Inferior parietal cortex (tissue), 1 donor: ENCODE measurements around the gene KCNN3.

ENCODE experiments used
- DNase-seq: peaks from one replicate; pipeline ENCODE4 v3.0.0-alpha.2; 2016; ENCODE audit errors: extremely low spot score

Gene KCNN3

DNA sequence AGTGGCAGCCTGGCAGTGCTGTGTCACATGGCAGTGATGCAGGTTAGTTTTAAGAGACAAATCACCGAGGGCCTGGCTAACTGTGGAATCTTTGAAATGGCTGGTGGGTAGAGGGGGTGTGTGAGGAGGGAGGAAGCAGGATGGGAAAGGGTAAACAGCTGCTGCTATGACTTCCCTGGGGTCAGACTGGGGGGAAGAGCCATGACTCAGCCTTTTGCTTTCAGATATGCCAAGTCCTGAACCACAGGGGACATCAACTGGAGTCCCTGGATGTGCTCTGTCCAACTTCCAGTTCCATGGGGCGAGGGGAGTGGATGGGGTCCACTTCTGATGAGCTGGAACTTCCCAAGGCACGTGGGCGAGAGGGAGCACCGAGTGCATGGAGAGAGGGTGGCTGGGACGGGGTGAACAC, 141.0 kb downstream of the KCNN3 start:
- DNase-seq, result no peak

DNA sequence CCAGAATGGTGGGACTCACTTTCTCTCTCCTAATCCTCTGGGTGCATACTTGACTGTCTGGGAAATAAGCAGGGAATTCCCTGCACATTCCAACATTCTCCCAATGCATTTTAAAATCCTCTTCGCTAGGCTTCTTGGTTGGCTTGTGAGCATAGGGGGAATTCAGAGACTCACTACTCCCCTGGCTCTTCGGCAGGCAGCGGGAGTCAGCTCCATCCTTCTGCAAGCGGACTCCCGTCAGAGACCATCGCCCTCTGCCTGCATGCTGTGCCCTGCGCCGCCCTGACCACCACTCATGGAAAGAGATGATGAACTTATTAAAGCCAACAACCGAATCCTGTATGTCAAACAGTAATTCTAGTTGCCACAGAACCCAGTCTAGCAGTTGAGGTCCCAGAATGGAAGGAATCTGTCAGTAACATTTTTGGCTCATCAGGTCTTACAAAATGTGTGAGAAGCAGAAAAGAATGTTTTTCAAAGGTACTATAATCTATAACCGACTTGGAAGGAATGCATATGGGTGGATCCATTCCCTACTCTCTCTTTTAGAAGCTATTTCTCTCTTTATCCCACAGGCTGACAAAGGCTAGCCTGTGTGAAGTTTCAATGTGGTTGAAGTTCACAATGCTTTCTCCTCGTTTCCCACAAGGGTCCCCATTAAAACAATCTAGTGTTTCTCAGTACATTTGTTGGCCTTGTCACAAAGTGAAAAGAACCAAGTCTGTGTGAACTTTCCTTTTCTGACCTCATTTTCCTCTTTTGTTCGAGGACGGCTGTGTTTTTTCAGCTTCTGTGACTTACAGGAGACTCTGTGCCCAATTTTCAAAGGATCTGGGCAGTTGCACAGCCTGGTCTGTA, 143.0 kb downstream of the KCNN3 start:
- no peak for DNase-seq

DNA sequence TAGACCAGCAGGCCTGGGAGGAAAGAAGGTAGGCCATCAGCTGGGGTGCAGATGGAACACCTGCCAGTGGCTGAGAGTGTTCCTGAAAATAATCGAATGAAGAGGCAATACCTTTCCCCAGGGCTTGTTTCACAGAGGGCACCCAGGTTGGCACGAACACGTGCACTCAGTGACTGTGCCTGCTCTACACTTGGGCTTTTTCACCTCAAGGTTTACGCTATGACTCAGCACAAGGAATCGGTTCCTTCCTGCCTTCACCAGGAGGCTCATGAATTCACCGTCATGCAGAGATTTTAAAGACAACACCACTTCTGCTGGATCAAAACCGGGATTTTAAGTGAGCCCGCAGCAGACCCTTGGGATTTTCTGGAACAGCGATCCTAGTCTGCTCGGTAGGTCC, 143.6 kb downstream of the KCNN3 start:
- DNase-seq, result no peak

DNA sequence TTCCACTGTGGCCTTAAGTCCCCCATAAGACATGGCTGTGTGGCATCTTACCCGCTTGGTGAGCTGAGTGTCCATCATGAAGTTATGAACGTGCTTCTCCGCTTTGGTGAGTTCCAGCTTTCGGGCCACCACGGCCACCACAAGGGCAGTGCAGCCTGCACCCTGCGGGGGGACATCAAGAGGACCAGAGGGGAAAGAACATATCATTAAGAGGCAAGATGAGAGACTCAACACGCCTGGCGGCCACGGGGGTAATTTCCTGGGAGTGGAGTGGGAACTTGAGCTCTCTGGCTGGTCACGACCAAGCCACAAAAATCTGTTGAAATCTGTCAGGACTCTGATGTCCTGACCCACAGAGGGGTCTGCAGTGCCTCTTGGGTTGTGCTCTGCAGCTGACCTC, 144.2 kb downstream of the KCNN3 start:
- no peak for DNase-seq

DNA sequence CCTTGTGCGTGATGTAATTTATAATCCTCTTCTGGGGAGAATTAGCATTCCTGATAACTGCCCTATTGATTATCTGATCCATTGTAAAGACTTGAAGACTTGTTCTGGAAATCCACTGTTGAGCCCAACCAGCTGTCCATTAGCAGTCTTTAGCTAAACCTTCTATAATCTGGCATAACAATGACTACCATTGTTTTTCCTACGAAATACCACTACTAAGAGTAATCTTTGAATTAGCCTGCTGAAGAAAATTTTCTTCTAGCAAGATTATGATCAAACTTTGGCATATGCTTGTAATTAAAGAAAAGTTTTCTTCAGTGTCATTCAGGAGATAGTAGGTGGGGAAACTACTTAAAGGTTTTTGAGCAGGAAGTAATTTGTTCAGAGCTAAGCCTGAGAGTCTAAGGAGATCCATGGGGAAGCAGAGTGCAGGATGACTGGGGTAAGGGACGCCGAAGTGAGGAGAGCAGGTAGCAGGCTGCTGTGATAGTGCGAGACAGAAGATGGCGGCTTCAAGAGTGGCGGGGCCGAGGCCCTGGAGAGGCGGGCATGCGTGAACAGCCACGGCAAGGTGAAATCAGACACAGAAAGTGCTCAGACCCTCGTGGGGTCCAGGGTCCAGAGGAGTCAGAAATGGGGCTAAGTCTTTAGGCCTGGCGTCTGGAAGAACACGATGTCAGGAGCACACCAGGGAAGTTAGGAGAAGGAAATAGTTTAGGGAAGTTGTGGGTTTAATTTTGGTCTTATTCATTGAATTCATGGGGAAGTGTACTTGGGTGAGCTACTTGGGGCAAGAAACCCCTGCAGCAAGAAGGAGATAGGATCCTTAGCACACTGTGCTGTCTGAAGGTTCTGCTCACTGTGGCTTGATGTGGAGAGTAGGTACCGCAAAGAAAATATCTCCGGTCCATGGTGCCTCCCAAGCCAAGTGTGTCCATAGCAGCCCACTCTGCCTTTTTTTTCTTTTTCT, 149.5 kb downstream of the KCNN3 start:
- DNase-seq, result no peak

DNA sequence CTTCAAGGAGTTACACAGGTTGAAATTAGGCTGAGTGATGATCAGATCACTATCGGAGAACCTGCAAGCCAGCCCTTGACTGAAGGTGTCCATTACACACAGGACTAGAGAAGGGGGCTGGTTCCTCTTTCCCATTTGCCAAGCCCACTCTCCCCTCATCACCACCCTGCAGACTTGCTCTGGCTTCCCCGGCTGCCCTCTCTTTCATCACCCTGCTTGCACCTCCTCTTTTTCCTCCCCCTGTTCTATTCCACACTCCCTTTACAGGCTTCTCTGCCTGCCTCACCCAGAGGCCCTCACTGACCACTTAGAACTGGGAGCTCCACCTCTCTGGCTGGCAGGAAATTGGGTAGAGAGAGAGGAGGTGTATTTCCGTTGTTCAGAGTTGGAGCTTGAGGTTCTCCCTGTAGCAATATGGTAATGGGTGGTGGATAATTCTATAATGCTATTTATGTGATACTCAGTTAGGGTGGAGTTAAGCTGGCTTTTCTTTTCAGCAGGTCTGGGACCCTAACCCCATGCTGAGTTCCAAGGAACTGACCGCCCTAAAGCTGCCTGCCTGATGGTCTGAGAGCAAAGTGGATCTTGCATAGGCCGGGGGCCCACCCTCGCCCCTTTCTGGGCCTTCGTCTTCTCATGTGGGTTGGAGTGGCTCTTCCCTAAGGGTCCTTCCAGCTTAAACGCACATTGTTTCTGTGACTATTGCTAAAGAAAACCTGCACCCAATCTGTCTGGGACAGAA, 150.3 kb downstream of the KCNN3 start:
- DNase-seq, result no peak

DNA sequence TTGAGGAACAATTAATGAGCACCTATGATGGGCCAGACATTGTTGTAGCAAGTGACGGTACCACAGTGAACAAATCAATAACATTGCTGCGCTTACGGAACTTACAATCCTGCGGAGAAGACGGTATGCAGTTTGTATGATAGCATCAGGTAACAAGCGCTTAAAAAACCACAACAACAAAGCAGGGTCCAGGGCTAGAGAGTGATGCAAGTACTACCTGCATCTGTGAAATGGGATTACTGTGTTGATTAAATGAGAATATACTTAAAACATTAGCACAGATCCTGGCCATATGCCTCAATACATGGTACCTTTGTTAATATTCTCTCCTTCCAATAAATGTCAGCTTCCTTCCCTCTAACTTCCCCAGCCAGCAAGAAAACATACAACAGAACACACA, 151.5 kb downstream of the KCNN3 start:
- DNase-seq, result no peak

DNA sequence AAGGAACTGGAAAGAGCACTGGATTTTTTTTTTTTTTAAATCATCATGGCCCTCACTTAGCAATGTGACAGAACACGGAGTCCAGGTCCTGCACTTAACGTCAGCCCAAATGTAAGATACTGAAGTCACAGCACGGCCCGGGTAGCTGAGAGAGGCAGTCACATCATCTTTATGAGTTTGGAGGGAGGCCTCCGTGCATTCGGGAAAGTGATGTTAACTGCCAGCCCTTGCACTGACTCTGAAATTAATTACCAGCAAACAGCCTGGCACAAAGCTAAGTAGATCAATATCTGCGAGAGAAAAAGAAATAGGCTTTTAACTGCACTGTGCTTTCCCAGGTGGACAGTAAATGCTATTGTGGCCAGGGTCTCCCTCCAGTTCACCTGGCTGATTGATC, 152.6 kb downstream of the KCNN3 start:
- DNase-seq, result no peak

DNA sequence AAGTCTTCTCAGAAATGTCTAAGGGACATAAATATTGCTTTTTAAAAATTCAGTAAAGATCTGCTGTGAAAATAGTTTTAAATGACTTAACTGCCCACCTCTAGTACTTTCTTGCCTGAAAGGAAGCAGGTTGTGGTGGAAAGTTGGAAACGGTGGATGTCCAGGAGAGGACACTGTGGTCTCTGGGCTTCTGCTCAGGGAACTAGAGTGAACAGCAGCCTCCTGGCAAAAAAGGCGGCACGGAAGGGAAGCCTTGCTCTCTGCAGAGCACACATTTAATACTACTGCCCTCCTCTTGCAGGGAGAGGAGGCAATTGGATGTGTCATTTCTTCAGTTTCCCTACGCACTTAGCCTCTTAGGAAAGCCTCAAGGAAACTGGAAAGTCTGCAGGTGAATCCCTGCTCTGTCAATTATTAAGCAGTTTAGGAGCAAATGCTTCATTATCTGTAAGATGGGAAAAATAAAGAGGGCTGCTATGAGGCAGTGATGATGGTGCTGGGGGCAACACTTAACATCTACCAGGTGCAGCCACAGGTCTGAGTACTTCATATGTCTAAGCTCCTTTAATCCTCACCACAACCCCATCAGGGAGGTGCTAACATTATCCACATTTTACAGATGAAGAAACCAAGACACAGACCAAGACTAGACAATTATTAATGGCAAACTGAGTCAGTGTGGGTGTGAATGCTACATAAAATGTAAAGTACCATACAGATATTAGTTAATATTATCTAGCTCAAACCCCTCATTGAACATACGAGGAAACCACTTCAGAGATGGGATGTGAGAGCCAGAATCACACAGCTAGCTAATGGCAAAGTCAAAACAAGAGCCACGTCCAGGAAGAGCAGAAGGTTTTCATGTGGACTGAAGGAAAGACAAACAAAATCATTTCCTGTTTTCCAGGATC, 153.2 kb downstream of the KCNN3 start:
- DNase-seq, result no peak

DNA sequence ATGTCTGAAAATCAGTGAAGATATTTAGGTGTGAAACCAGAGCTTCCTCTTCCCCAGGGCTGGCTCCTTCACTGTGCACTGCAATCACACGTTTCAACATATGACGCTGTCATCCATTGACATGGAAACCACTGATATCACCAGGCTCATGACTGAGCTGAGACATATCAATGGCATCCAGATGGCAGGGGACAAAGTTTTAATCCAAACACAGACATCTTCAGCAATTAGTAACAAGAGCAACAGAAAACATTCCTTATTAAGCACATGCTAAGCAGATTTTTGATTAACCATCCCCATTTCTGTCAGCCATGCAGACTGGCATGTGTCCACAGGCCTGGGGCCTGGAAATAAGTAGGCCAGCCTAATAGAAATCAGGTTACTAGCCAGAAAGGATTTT, 154.1 kb downstream of the KCNN3 start:
- DNase-seq, result no peak

DNA sequence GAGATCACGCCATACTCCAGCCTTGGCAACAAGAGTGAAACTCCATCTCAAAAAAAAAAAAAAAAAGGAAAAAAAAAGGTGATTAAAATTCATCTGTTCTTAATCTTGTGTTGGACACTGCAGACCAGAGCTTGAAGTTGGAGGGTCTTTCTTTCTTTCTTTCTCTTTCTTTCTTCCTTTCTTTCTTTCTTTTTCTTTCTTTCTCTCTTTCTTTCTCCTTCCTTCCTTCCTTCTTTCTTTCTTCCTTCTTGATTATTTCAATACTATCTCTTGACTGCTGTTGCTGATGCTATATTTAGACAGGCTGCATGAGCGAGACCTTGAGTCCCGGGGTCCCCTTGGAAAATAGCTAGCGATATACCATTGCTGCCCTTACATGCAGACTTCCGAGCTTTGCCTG, 154.7 kb downstream of the KCNN3 start:
- no peak for DNase-seq

DNA sequence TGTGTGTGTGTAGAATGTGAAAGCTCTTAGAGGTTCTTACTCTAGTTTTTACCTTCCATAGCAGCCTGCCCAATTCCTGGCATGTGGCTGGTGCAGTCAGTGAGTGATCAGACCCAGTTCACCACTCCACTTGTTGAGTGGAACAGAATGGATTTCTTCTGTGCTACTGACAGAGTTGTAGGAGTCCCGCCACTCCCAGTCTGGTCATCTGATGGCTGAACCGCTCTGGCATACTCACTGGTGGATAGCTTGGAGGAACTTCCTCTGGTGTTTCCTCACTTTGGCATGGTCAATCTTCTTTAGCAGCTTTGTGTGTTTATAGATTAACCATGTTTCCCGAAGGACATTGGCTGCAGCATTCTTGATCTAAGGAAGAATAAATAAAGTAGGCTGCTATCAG, 155.4 kb downstream of the KCNN3 start:
- no peak for DNase-seq

DNA sequence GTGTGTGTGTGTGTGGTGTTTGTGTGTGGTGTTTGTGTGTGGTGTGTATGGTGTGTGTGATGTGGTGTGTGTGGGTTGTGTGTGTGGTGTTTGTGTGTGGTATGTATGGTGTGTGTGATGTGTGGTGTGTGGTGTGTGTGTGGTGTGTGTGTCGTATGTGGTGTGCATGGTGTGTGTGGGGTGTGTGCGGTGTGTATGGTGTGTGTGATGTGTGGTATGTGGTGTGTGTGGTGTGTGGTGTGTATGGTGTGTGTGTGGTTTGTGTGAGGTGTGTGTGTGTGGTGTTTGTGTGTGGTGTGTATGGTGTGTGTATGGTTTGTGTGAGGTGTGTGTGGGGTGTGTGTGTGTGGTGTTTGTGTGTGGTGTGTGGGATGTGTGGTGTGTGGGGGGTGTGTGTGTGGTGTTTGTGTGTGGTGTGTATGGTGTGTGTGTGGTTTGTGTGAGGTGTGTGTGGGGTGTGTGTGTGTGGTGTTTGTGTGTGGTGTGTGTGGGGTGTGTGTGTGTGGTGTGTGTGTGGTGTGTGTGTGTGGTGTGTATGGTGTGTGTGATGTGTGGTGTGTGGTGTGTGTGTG, 155.9 kb downstream of the KCNN3 start:
- DNase-seq, result no peak

DNA sequence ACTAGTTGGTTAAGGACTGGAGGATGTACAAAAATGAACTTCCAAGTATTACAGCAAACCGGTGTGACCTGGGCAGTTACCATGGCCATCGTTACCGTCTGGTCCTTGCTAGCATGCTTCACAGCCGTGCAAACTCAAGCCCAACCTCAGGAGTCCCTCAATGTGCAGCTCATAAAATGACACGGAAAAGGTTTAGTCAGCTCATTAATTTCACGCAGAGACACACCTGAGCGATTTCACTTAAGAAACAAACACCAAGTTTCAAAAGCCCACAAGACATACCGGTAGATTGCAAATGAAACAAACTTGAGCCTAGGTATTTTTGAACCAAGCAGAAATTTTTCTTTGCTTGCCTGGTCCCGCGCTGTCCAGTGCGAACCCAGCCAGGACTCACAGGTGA, 157.1 kb downstream of the KCNN3 start:
- DNase-seq, result no peak

DNA sequence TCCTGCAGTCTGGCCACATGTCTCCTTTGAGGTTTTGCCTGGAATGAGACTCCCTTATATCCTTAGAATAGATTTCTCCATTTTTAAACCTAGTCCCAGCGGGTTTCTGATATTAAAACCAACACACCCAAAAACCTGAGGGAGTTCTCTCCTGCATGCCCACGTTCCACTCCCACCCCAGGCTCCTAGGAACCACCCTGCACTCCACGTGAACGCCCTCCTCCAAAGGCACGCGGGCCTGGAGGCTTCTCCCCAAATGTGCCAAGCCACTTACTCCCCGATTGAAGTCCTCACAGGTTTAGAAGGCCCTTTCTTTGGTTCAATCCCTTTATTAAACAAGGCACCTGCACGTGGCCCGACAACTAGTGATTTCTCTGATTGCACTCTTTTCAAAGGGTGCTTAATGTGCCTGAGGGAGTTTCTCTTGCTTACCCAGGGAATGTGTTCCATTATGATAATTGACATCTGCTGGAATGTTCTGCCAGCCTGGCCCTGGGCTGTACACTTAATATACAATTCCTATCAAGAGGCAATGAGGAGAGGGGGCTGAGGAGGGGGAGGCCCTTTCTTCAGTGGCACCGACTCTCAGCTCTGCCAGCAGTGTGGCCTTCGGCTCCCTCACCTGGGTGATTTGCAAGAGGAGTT, 157.8 kb downstream of the KCNN3 start:
- no peak for DNase-seq

DNA sequence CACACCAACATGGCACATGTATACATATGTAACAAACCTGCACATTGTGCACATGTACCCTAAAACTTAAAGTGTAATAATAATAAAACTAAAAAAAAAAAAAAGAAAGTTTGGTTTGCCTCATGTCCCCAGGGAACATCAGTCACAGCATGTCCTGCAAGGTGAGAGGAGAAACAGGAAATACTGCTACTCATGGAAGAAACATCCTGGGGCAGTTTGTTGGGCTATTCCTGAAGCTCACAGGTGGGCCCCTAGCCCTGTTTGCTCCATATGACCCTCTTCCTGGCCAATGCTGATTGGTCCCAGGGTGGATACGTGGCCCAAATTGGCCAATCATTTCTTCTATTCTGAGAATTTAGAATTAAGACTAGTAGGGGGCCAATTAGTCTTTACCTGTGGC, 158.7 kb downstream of the KCNN3 start:
- no peak for DNase-seq

DNA sequence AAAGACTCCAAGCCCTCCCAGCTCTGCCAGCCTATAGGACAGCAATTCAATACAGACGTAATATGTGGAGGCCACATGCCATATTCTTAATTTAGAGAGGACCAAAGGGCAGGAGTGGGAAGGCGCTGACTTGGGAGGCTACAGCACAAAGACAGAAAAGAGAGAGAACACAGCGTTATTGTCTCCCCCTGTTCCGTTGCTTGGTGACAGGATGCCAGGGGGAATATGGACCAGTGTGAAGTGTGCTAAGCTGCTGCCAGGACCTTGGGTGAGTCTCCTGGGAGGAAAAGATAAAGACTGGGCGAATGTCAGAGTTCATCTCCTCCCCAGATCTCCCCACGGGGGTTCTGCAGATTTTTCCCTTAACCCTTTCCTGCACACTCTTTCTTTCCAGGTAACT, 160.0 kb downstream of the KCNN3 start:
- DNase-seq, result no peak

DNA sequence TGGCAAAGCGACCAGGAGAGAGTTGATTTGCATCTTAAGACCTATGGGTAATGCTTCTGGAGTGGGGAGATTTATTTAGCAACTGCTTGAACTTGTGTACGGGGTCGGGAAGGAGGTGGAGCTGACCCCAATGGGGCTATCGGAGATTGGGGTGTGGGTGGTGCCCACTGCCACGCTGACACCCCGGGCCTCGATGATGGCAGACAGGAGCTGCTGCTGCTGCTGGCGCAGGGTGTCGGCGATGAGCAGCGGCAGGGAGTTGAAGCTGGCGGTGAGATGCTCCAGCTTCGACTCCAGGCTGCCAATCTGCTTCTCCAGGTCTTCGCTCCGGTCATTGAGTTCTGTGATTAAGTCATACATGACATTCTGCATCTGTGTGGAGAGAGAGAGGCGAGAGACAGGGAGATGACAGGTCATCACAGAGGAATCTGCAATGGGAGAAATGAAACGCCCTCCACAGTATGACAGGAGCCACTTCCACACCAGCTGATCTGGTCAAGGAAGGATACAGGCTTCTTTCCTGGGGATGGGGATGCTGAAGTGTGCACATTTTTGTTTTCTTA, 162.1 kb downstream of the KCNN3 start:
- DNase-seq, result no peak

DNA sequence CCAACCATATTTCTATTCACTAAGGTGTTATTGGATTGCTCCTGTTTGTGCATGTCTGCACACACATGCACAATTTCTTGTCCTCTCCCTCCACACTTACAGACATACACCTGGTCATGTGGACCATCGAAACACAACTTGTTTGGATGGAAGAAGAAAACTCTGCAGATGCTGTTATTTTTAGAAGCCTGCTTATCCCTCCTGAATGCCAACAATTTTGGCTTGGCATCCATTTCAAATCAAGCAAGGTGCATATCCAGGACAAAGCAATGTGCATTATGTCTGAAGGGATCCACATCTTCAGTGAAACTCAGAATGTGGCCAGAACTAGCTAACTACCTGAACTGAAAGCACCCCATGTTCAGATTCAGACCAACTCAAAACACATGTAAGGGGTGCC, 163.2 kb downstream of the KCNN3 start:
- no peak for DNase-seq

DNA sequence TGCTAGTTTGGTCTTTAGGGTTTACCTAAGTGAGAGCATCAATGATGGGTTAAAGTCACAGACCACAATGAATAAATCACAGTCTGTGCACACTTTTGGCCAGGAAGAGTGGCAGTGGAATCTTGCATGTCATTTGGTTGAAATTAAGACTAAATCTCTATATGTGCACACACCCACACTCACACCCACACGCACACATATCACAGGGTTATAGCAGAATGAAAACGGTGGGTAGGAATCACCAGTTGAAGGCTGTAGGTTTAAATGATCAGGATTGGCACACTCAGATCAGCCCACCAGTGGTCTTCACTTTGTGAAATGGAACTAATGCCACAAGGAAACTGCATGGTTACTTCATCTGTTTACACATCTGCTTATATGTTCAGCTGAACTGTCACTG, 164.5 kb downstream of the KCNN3 start:
- no peak for DNase-seq
